ENCODE data around the gene DSCAM.
"Not testable (repeated sequence)": the region's sequence is repeated elsewhere in the genome, so short reads cannot be mapped to it uniquely, and the experiment has no call there.

Gene DSCAM

GRCh38 chr21:40200946-40201345 is 646.0 kb downstream of the DSCAM start:
- TF ChIP-seq Cebpa-rat (IDR thresholded peaks at IDR 0.05) = no peak
- Histone ChIP-seq H3K27me3 (no peaks in the 10 kb centered on the region; the same call in 1 of the 2 replicates), H3K4me1 (peaks cover 19% of the 10 kb centered on the region), H3K36me3 (no peaks in the 10 kb centered on the region), H3K4me2 (no peak overlapping the region), H3K9me3 (no peaks in the 10 kb centered on the region; the same call in 1 of the 2 replicates), H4K20me1 (no peaks in the 10 kb centered on the region), H3K9ac (no peak overlapping the region), H3K4me3 (no peak overlapping the region), H3K27ac (no peak overlapping the region)

DNA sequence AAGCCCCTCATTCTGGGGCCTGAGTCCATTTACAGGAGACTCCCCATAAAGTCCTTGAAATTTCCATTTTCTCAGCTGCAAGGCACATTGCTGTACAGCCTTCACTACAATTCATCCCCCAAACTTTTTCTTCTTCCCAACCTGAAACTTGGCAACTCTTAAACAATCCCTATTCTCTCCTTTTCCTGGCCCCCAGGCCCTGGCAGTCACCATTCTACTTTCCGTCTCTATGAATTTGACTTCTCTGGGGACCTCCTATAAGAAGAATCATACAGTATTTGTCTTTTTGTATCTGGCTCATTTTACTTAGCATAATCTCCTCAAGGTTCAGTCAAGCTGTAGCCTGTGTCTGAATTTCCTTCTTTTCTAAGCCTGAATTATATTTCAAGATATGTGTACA is 646.8 kb downstream of the DSCAM start:
- Histone ChIP-seq H3K4me3 (no peak overlapping the region), H3K27ac (no peak overlapping the region), H3K4me1 (peaks cover 11% of the 10 kb centered on the region), H3K4me2 (no peak overlapping the region), H3K9me3 (no peaks in the 10 kb centered on the region; the same call in 1 of the 2 replicates), H4K20me1 (no peaks in the 10 kb centered on the region), H3K36me3 (no peaks in the 10 kb centered on the region), H3K27me3 (no peaks in the 10 kb centered on the region; the same call in 1 of the 2 replicates), H3K9ac (no peak overlapping the region)
- no peak for TF ChIP-seq Cebpa-rat (IDR thresholded peaks at IDR 0.05)

- no peaks in the 10 kb centered on the region for H3K27me3 ChIP-seq
- H3K4me1 ChIP-seq = no peaks in the 10 kb centered on the region
- H4K20me1 ChIP-seq = no peaks in the 10 kb centered on the region
- no peak overlapping the region for H3K9ac ChIP-seq
- TF ChIP-seq Cebpa-rat (IDR thresholded peaks at IDR 0.05) = no peak
- H3K27ac ChIP-seq = no peak overlapping the region
- H3K9me3 ChIP-seq = peaks cover 20% of the 10 kb centered on the region; the same call in 1 of the 2 replicates
- H3K4me2 ChIP-seq = no peak overlapping the region
- H3K36me3 ChIP-seq = no peaks in the 10 kb centered on the region
- no peak overlapping the region for H3K4me3 ChIP-seq
These were observed 652.6 kb downstream of the DSCAM start for GRCh38 chr21:40194185-40194980.

DNA sequence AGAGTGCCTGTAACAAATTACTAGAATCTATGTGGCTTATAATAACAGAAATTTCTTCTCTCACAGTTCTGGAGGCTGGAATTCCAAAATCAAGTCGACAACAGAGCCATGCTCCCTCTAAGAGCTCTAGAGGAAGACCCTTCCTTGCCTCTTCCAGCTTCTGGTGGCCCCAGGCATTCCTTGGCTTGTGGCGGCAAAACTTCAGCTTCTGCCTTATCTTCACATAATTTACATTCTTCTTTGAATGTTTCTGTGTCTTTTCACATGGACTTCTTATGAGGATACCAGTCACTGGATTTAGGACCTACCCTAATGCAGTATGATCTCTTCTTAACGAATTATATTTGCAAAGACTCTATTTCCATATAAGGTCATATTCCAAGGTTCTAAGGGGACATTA is 655.3 kb downstream of the DSCAM start:
- Histone ChIP-seq H3K27ac (no peak overlapping the region), H3K4me2 (no peak overlapping the region), H3K4me1 (peaks cover 4% of the 10 kb centered on the region), H3K9me3 (peaks cover 26% of the 10 kb centered on the region), H4K20me1 (no peaks in the 10 kb centered on the region), H3K4me3 (no peak overlapping the region), H3K27me3 (no peaks in the 10 kb centered on the region), H3K36me3 (no peaks in the 10 kb centered on the region), H3K9ac (no peak overlapping the region)
- no peak for TF ChIP-seq Cebpa-rat (IDR thresholded peaks at IDR 0.05)

DNA sequence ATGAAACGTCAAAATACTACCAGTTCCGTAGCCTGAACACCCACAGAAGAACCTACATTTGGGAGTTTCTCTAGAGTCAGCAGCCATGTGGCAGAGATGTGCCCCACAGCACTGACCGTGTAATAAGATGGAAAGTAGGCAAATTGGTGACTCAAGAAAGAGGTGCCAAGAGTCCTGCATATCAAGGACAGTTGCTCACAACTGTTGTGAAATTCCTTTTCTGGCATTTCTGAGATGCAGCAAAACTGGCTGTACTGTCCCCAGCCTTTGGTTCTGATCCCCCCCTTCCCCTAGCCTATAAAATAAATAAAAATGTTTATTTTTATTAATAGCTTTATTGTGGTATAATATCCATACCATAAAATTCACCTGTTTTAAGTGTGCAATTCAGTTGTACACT is 655.8 kb downstream of the DSCAM start:
- Histone ChIP-seq H3K27me3 (no peaks in the 10 kb centered on the region), H3K4me3 (no peak overlapping the region), H3K27ac (no peak overlapping the region), H3K4me2 (no peak overlapping the region), H3K4me1 (peaks cover 8% of the 10 kb centered on the region), H4K20me1 (no peaks in the 10 kb centered on the region), H3K9me3 (peaks cover 26% of the 10 kb centered on the region), H3K36me3 (no peaks in the 10 kb centered on the region), H3K9ac (no peak overlapping the region)
- no peak for TF ChIP-seq Cebpa-rat (IDR thresholded peaks at IDR 0.05)

GRCh38 chr21:40187946-40188654 is 658.9 kb downstream of the DSCAM start:
- Histone ChIP-seq H3K4me2 (no peak overlapping the region), H3K36me3 (no peaks in the 10 kb centered on the region), H3K27me3 (no peaks in the 10 kb centered on the region), H4K20me1 (no peaks in the 10 kb centered on the region), H3K9ac (no peak overlapping the region), H3K4me1 (peaks cover 16% of the 10 kb centered on the region), H3K9me3 (peaks cover 26% of the 10 kb centered on the region), H3K27ac (no peak overlapping the region), H3K4me3 (no peak overlapping the region)
- no peak for TF ChIP-seq Cebpa-rat (IDR thresholded peaks at IDR 0.05)

- no peak for TF ChIP-seq Cebpa-rat (IDR thresholded peaks at IDR 0.05)
- Histone ChIP-seq H4K20me1 (no peaks in the 10 kb centered on the region), H3K4me3 (no peak overlapping the region)
These were observed 659.7 kb downstream of the DSCAM start for GRCh38 chr21:40187244-40187643.

DNA sequence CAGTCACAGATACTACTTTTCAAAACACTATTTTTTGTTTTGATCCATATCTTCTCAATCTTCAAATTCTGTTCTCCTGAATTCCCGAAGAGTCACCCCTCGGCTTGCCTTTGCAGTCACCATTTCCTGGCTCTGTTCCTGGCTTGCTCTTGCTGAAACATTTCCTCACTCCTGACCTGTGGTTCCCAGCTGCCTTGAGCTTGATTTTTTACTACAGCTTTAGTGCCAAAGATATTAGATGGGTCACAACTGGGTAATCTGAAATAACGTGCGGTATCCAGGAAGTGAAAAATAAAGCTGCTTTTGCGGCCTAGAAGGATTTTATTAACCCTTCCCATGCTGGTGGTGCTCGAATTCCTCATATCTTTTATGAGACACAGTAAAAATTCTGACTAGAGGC is 660.9 kb downstream of the DSCAM start:
- TF ChIP-seq Cebpa-rat (IDR thresholded peaks at IDR 0.05) = no peak
- Histone ChIP-seq H3K4me3 (no peak overlapping the region), H3K27me3 (no peaks in the 10 kb centered on the region), H4K20me1 (no peaks in the 10 kb centered on the region), H3K36me3 (no peaks in the 10 kb centered on the region), H3K9me3 (peaks cover 20% of the 10 kb centered on the region), H3K27ac (peak overlapping the region; percentile 23; the same call in 1 of the 2 replicates), H3K4me1 (peaks cover 19% of the 10 kb centered on the region), H3K9ac (no peak overlapping the region), H3K4me2 (peak overlapping the region; percentile 46)

More at GRCh38 chr21:40187244-40187643, 659.7 kb downstream of the DSCAM start:
- no peak overlapping the region for H3K4me2 ChIP-seq
- peaks cover 25% of the 10 kb centered on the region for H3K9me3 ChIP-seq
- H3K27ac ChIP-seq = no peak overlapping the region
- H3K9ac ChIP-seq = no peak overlapping the region
- H3K27me3 ChIP-seq = no peaks in the 10 kb centered on the region
- peaks cover 16% of the 10 kb centered on the region for H3K4me1 ChIP-seq
- no peaks in the 10 kb centered on the region for H3K36me3 ChIP-seq

- Histone ChIP-seq H3K9me3 (peaks cover 18% of the 10 kb centered on the region), H3K27ac (no peak overlapping the region), H3K4me3 (no peak overlapping the region), H3K4me2 (no peak overlapping the region), H3K36me3 (no peaks in the 10 kb centered on the region), H3K27me3 (no peaks in the 10 kb centered on the region), H3K4me1 (peaks cover 28% of the 10 kb centered on the region), H3K9ac (no peak overlapping the region), H4K20me1 (no peaks in the 10 kb centered on the region)
- no peak for TF ChIP-seq Cebpa-rat (IDR thresholded peaks at IDR 0.05)
These were observed 661.8 kb downstream of the DSCAM start for GRCh38 chr21:40185208-40185607.

DNA sequence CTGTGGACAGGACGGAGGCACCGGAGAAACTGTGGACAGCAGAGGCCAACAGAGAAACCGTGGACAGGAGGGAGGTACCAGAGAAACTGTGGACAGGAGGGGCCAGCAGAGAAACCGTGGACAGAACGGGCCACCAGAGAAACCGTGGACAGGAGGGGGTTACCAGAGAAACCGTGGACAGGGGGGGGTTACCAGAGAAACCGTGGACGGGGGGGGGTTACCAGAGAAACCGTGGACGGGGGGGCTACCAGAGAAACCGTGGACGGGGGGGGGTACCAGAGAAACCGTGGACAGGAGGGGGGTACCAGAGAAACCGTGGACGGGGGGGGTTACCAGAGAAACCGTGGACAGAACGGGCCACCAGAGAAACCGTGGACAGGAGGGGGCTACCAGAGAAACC is 664.5 kb downstream of the DSCAM start:
- H4K20me1 ChIP-seq, H3K4me2 ChIP-seq, H3K27ac ChIP-seq, H3K4me3 ChIP-seq, H3K36me3 ChIP-seq, H3K27me3 ChIP-seq, H3K9ac ChIP-seq: not testable (repeated sequence)
- Histone ChIP-seq H3K4me1 (peaks cover 54% of the 10 kb centered on the region), H3K9me3 (0 out of 2 replicates have a peak, but pooled peaks cover 11% of the 10 kb centered on the region)

Measured in BLaER1 (cell line).